ENCODE results near the gene STAT6.
A peak's percentile ranks its signal among the peaks of the same experiment; 100 is the strongest.

The STAT6 gene, protein sequence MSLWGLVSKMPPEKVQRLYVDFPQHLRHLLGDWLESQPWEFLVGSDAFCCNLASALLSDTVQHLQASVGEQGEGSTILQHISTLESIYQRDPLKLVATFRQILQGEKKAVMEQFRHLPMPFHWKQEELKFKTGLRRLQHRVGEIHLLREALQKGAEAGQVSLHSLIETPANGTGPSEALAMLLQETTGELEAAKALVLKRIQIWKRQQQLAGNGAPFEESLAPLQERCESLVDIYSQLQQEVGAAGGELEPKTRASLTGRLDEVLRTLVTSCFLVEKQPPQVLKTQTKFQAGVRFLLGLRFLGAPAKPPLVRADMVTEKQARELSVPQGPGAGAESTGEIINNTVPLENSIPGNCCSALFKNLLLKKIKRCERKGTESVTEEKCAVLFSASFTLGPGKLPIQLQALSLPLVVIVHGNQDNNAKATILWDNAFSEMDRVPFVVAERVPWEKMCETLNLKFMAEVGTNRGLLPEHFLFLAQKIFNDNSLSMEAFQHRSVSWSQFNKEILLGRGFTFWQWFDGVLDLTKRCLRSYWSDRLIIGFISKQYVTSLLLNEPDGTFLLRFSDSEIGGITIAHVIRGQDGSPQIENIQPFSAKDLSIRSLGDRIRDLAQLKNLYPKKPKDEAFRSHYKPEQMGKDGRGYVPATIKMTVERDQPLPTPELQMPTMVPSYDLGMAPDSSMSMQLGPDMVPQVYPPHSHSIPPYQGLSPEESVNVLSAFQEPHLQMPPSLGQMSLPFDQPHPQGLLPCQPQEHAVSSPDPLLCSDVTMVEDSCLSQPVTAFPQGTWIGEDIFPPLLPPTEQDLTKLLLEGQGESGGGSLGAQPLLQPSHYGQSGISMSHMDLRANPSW

GRCh38 chr12:57111031-57111734 lies at the start of gene STAT6:
TSS of gene STAT6 (minus strand) at chr12:57111362. CDS start at chr12:57108278, 3,084 bp downstream.
- peak; percentile 51 to 75 for DNase-seq (ENCODE audit: low read depth in 2 of 2)

GRCh38 chr12:57160741-57161140 lies 49.6 kb upstream of the STAT6 start:
- DNase-seq (ENCODE audit: low read depth in 2 of 2), result no peak

DNA sequence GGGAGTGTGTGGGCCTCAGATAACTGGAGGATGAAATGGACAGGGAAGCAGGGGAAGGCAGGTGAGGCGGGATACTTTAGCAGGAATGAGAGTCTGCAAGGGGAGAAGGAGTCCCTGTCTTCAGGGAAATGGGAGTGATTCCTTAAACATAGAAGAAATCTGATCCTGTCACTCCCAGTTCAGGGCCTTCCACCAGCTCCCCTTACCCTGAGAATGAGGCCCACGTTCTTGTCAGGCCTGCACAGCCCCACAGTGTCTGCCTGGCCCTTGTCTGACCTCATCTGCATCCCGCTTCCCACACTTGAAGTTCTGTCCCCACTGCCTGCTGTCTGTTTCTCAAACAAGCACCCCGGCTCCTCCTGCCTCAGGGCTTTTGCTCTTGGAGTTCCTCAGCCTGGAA lies 48.9 kb upstream of the STAT6 start:
- DNase-seq (ENCODE audit: low read depth in 2 of 2), result no peak

GRCh38 chr12:57159311-57159710 lies 48.1 kb upstream of the STAT6 start:
- DNase-seq (ENCODE audit: low read depth in 2 of 2), result no peak

- no peak for DNase-seq (ENCODE audit: low read depth in 2 of 2)
Measured at GRCh38 chr12:57158665-57159064, 47.5 kb upstream of the STAT6 start.

DNA sequence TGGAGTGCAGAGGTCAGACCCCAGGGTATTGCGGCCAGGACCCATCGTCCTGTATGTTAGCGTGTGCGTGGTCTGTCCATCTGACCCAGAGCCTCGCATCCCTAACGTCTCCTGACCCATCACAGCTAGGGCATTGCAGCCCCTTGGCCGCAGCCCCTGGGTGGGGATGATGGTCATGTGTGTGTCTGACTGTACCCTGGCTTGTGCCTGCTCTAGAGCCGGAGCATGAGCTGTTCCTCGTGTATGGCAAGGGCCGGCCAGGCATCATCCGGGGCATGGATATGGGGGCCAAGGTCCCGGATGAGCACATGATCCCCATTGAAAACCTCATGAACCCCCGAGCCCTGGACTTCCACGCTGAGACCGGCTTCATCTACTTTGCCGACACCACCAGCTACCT lies 47.0 kb upstream of the STAT6 start:
- no peak for DNase-seq (ENCODE audit: low read depth in 2 of 2)

- DNase-seq (ENCODE audit: low read depth in 2 of 2), result no peak
Measured at GRCh38 chr12:57157588-57158173, 46.5 kb upstream of the STAT6 start.

- no peak for DNase-seq (ENCODE audit: low read depth in 2 of 2)
Measured at GRCh38 chr12:57156701-57157403, 45.7 kb upstream of the STAT6 start.

DNA sequence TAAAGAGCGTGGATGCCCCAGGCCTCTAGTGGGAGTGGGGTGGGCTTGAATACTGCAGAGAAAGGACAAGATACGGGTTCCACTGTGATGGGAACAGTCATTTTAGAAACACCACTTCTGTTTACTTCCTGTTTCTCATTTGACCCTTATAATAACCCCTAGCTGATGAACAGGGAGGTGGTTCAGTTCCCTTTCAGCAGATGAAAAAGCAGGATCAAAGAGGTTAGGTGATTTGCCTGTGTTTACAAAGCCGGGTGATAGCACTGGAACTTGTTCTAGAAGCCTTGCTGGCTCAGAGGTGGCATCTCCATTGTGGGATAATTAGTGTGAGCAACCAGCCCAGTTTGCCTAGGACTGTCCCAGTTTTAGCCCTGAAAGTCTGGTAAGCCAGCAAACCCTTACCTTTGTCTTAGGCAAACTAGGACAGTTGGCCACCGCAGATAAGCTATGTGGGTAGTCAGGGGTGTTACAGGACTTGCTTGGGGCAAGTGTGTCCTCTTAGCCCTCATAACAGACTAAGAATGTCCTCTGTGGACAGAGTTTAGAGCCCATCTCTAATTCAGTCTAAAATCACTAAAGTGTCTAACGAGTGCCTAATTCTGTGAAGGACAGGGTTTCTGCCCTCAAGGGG lies 43.8 kb upstream of the STAT6 start:
- no peak for DNase-seq (ENCODE audit: low read depth in 2 of 2)

- DNase-seq (ENCODE audit: low read depth in 2 of 2), result no peak
Measured at GRCh38 chr12:57154076-57154475, 42.9 kb upstream of the STAT6 start.

DNA sequence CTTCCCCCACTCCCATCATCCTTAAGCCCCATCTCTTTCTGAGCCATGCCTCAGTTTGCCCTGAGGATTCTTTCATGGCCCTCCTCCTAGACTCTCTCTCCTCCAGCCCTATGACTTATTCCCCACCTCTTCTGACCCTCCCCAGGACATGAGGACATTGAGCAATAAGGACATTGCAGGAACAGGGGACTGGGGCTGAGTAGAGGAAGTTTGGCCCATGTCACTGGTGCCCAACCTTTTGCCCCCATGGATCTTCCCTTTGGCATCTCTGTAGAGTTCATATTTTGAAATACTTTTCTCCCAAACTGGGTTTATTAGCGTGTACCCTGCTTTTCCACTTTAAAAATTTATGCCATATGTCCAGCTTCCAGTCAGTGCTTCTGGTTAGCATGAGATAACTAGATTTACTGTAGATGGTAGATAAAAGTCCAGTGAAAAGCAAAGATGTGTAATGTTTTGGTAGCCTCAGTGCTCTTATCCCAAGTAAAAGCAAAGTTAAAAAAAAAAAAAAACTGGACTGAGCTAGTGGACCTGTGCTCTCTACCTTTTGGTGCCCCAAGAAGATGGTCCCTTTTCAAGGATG lies 42.3 kb upstream of the STAT6 start:
- no peak for DNase-seq (ENCODE audit: low read depth in 2 of 2)

DNA sequence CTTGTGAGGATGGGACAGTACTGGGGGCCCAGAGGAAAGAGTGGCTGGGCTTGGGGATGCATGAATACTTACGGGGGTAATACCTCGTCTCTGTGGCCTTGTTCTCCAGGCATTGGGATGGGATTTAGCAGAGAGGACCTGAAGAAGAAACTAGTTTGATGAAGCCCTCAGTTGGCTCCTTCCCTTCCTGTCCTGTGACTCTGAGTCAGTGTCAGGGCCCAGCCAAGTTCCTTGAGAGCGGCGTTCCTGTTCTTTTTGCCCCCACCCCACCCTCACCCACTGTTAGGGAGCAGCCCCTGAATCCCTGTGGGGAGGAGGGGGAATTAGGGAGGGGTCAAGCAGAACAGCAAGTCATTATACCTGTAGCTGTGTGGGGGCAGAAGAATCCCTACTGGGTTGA lies 41.5 kb upstream of the STAT6 start:
- no peak for DNase-seq (ENCODE audit: low read depth in 2 of 2)

- DNase-seq (ENCODE audit: low read depth in 2 of 2), result no peak
Measured at GRCh38 chr12:57151741-57152630, 40.8 kb upstream of the STAT6 start.

DNA sequence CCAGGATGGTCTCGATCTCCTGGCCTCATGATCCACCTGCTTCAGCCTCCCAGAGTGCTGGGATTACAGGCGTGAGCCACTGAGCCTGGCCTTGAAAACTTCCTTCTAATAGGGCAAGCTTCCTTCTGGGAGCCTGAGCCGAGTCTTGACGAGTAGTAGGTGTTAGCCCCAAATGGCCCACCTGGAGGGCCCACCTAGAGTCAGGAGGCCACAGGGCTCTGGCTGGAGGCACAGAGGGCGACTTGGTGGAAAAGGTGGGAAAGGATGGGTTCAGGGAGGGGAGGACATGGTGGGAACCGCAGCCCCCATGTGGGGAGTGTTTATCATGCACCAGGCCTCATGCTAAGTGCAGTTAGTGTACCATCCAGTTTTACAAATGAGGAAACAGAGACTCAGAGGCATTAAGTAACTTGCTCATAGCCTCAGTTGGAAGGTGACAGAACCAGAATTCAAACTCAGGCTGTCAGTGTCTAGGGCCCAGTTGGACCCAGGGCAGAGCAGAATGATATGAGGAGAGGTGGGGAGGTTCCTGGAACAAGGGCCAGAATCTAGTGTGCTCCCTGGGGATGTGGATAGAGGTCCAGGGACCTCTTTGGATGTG lies 39.3 kb upstream of the STAT6 start:
- no peak for DNase-seq (ENCODE audit: low read depth in 2 of 2)

GRCh38 chr12:57149245-57149900 lies 38.2 kb upstream of the STAT6 start:
- DNase-seq (ENCODE audit: low read depth in 2 of 2), result no peak

DNA sequence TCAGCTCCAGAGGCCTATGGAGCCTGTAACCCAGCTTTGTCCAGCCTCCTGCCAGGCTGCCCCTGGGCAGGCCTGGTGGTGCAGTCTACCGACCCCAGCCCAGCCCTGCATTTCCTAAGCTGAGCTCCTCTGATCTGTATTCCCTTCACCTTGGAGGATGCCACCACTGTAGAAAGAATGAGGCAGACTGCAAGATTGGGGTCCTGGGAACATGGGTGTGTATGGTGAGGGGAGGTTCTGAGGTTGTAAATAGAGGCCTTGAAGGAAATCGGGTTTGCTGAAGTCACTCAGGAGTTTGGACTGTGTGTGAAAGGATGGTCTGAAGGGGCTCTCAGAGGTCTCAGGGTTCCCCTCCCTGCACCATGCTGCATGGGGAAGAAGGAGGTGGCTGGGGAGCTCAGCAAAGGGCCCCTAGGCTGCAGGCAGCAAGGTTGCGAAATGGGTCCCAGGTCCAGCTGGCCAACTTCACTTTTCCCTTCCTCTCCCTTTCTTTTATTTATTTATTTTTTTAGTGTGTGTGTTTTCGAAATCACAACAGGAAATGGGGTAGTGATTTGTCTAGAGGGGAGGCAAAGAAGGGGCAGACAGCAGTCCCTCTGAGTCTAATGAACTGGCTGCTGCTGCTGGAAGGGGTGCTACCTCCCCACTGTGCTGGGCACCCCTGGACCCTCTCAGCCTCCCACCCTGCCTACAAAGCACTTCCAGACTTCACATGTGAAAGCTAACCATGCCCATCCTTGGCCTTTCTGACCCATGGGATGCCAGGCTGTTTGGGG lies 37.5 kb upstream of the STAT6 start:
- no peak for DNase-seq (ENCODE audit: low read depth in 2 of 2)
